ENCODE measurements around the gene WDR45B.
"Not testable (repeated sequence)": the region's sequence is repeated elsewhere in the genome, so short reads cannot be mapped to it uniquely, and the experiment has no call there.

The WDR45B gene

GRCh38 chr17:82657926-82658325 lies 9.7 kb upstream of the WDR45B start:
- no peak for DNase-seq (ENCODE audit: low spot score)

GRCh38 chr17:82656266-82656665 lies 8.0 kb upstream of the WDR45B start:
- no peak for DNase-seq (ENCODE audit: low spot score)

GRCh38 chr17:82655523-82655922 lies 7.3 kb upstream of the WDR45B start:
- DNase-seq (ENCODE audit: low spot score): no peak

GRCh38 chr17:82655038-82655479 lies 6.8 kb upstream of the WDR45B start:
- DNase-seq (ENCODE audit: low spot score): no peak

- not testable (repeated sequence) for DNase-seq (ENCODE audit: low spot score)
These were observed 6.4 kb upstream of the WDR45B start for GRCh38 chr17:82654611-82655010.

GRCh38 chr17:82653651-82654528 lies 5.6 kb upstream of the WDR45B start:
- DNase-seq (ENCODE audit: low spot score): no peak

- no peak for DNase-seq (ENCODE audit: low spot score)
These were observed 2.5 kb upstream of the WDR45B start for GRCh38 chr17:82650723-82651122.

- DNase-seq (ENCODE audit: low spot score): no peak
These were observed 1.4 kb upstream of the WDR45B start for GRCh38 chr17:82649501-82650261.

- peak; percentile 42 for DNase-seq (ENCODE audit: low spot score)
These were observed 593 bp upstream of the WDR45B start for GRCh38 chr17:82648742-82649331.

GRCh38 chr17:82647593-82648164 lies 565 bp downstream of the WDR45B start:
- DNase-seq (ENCODE audit: low spot score): no peak

- no peak for DNase-seq (ENCODE audit: low spot score)
These were observed 2.7 kb downstream of the WDR45B start for GRCh38 chr17:82645516-82645915.

- DNase-seq (ENCODE audit: low spot score): no peak
These were observed 4.1 kb downstream of the WDR45B start for GRCh38 chr17:82644148-82644547.

GRCh38 chr17:82642022-82642421 lies 6.2 kb downstream of the WDR45B start:
- DNase-seq (ENCODE audit: low spot score): no peak

GRCh38 chr17:82640036-82640435 lies 8.2 kb downstream of the WDR45B start:
- DNase-seq (ENCODE audit: low spot score): no peak

- DNase-seq (ENCODE audit: low spot score): no peak
These were observed 8.6 kb downstream of the WDR45B start for GRCh38 chr17:82639628-82640027.

- DNase-seq (ENCODE audit: low spot score): no peak
These were observed 10.0 kb downstream of the WDR45B start for GRCh38 chr17:82638183-82638773.

- no peak for DNase-seq (ENCODE audit: low spot score)
These were observed 11.3 kb downstream of the WDR45B start for GRCh38 chr17:82636626-82637598.

GRCh38 chr17:82633343-82633742 lies 14.9 kb downstream of the WDR45B start:
- DNase-seq (ENCODE audit: low spot score): no peak

GRCh38 chr17:82632451-82632850 lies 15.8 kb downstream of the WDR45B start:
- DNase-seq (ENCODE audit: low spot score): no peak

GRCh38 chr17:82631544-82631943 lies 16.7 kb downstream of the WDR45B start:
- no peak for DNase-seq (ENCODE audit: low spot score)

- no peak for DNase-seq (ENCODE audit: low spot score)
These were observed 18.0 kb downstream of the WDR45B start for GRCh38 chr17:82630212-82630611.
